IPS-20b (cell line): ENCODE data around the gene ARMC9.
"Not testable (repeated sequence)": the region's sequence is repeated elsewhere in the genome, so short reads cannot be mapped to it uniquely, and the experiment has no call there.

Experiments used
- H3K27ac ChIP-seq: one replicate; pipeline ENCODE4 v1.5.1; 2013; ENCODE audit warnings: low read length
- H3K27me3 ChIP-seq: 2 replicates; pipeline ENCODE4 v1.6.1; 2013; ENCODE audit warnings: mild to moderate bottlenecking, low read length, inconsistent platforms; ENCODE audit not compliant: insufficient read depth
- H3K36me3 ChIP-seq: 2 replicates; pipeline ENCODE4 v1.6.1; 2013; ENCODE audit warnings: low read depth, mild to moderate bottlenecking, inconsistent platforms, low read length, moderate library complexity; ENCODE audit not compliant: insufficient read depth
- H3K4me1 ChIP-seq: 2 replicates; pipeline ENCODE4 v1.6.1; 2013; ENCODE audit warnings: mild to moderate bottlenecking, control low read depth, inconsistent platforms, low read length, moderate library complexity; ENCODE audit not compliant: insufficient read depth
- H3K4me3 ChIP-seq: 2 replicates; pipeline ENCODE4 v1.5.1; 2013; ENCODE audit warnings: mild to moderate bottlenecking, low read length, inconsistent platforms
- H3K9ac ChIP-seq: 2 replicates; pipeline ENCODE4 v1.6.1; 2013; ENCODE audit warnings: low read depth, mild to moderate bottlenecking, inconsistent platforms, low read length, moderate library complexity
- H3K9me3 ChIP-seq: 2 replicates; pipeline ENCODE4 v1.6.1; 2013; ENCODE audit warnings: mild to moderate bottlenecking, low read depth, low read length, inconsistent platforms; ENCODE audit not compliant: insufficient read depth

The ARMC9 gene

GRCh38 chr2:231395188-231396057, 197.0 kb downstream of the ARMC9 start, which contains the start of gene B3GNT7:
B3GNT7 (plus strand) TSS chr2:231395710; CDS start chr2:231395804, 94 bp downstream.
- peak within 1 kb of the TSS; percentile 71 for H3K4me3 ChIP-seq
- peaks cover 18% of the 10 kb centered on the region for H3K36me3 ChIP-seq
- H3K4me1 ChIP-seq = peaks cover 21% of the 10 kb centered on the region; the same call in 1 of the 2 replicates
- H3K9me3 ChIP-seq = no peaks in the 10 kb centered on the region
- H3K27me3 ChIP-seq = peaks cover 13% of the 10 kb centered on the region
- H3K9ac ChIP-seq = peak within 1 kb of the TSS; percentile 63
- no peak within 1 kb of the TSS for H3K27ac ChIP-seq

DNA sequence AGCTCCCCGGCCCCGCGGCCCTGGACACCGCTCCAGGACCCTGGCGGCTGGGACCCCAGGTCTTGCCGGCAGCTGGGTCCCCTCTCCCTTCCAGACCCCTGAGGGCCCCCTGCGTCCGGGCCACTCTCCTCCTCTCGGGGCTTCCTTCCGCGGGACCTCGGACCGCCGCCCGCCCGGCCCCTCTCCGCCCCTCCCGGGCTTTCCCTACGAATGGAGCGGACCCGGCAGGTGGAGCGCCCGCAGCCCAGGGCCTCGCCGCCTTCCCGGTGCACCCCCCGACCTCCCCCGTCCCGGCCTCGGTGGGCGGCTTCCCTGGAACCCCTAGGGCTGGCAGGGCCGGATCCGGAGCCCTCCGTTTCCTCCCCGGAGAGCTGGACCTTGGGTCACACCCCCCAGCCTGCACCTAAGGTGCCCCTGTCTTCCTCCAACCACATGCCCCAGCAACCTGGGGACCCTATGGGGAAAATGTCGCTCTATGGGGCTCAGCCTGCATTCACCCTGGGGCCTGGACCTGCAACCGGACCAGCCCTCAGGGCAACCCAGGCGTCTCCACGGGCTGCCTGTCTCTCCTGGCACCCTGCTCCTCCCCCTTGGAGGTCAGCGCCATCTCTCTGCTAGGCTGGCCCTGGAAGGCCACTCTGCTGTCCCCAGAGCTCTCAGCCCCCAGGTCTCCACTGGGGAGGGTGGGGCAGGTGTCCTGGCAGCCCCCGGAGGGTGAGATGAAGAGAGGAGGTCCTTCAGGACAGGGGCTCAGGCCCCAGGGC, 197.8 kb downstream of the ARMC9 start:
- Histone ChIP-seq H3K27ac (no peak overlapping the region), H3K4me1 (peaks cover 21% of the 10 kb centered on the region; the same call in 1 of the 2 replicates), H3K9ac (peak overlapping the region; percentile 63), H3K9me3 (no peaks in the 10 kb centered on the region), H3K4me3 (peak overlapping the region; percentile 71), H3K36me3 (peaks cover 18% of the 10 kb centered on the region), H3K27me3 (peaks cover 13% of the 10 kb centered on the region)

DNA sequence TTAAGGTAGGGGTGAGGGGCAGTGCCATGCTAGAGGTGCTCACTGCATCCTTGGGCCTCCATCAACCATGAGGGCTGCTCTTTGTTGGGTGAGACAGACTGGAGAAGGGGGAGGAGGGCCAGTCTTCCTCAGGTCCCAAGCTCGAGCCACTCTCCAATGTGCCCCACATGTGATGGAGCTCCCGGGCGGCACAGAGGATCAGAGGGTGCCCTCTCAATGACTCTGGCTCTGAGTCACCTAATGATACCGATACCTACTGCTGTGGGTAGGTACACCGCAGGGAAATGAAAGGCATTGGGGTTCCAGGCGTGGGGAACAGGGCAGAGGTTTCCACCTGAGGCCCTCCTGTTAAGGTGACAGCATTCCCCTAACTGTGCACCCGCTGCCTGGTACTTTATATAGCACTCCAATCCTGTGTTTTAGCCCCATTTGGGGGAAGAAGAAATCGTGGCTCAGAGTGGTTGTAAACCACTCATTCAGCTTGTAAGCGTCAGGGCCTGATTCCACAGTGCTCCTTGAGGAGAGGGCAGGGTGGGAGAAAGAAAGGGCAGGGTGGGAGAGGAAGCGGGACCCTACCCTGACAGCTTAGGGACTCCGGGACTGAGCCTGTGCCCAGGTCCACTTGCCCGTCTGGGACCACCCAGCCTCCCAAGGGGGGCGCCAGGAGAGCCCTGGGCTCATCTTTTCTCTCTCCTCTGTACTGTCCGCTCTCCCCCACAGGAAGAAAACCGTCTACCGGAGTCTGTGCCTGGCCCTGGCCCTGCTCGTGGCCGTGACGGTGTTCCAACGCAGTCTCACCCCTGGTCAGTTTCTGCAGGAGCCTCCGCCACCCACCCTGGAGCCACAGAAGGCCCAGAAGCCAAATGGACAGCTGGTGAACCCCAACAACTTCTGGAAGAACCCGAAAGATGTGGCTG, 198.8 kb downstream of the ARMC9 start:
- Histone ChIP-seq H3K9me3 (no peaks in the 10 kb centered on the region), H3K9ac (peak overlapping the region; percentile 37; the same call in 1 of the 2 replicates), H3K27ac (no peak overlapping the region), H3K27me3 (peaks cover 13% of the 10 kb centered on the region), H3K4me3 (peak overlapping the region; percentile 71; the same call in 1 of the 2 replicates), H3K36me3 (peaks cover 18% of the 10 kb centered on the region), H3K4me1 (peaks cover 21% of the 10 kb centered on the region; the same call in 1 of the 2 replicates)

GRCh38 chr2:231397928-231398294, 199.5 kb downstream of the ARMC9 start:
- Histone ChIP-seq H3K4me3 (no peak overlapping the region), H3K36me3 (peaks cover 18% of the 10 kb centered on the region), H3K4me1 (peaks cover 18% of the 10 kb centered on the region; the same call in 1 of the 2 replicates), H3K9me3 (no peaks in the 10 kb centered on the region), H3K27ac (no peak overlapping the region), H3K9ac (no peak overlapping the region), H3K27me3 (peaks cover 13% of the 10 kb centered on the region)

GRCh38 chr2:231398585-231398984, 200.2 kb downstream of the ARMC9 start:
- Histone ChIP-seq H3K9ac (no peak overlapping the region), H3K27me3 (peaks cover 13% of the 10 kb centered on the region), H3K27ac (no peak overlapping the region), H3K36me3 (peaks cover 18% of the 10 kb centered on the region), H3K9me3 (no peaks in the 10 kb centered on the region), H3K4me1 (peaks cover 14% of the 10 kb centered on the region; the same call in 1 of the 2 replicates), H3K4me3 (no peak overlapping the region)

- Histone ChIP-seq H3K4me3 (no peak overlapping the region), H3K9ac (no peak overlapping the region), H3K27me3 (peaks cover 13% of the 10 kb centered on the region), H3K9me3 (no peaks in the 10 kb centered on the region), H3K36me3 (peaks cover 18% of the 10 kb centered on the region), H3K27ac (no peak overlapping the region), H3K4me1 (peaks cover 9% of the 10 kb centered on the region; the same call in 1 of the 2 replicates)
Observed at GRCh38 chr2:231399046-231399852, 200.8 kb downstream of the ARMC9 start.

- Histone ChIP-seq H3K9ac (no peak overlapping the region), H3K4me3 (no peak overlapping the region), H3K4me1 (peaks cover 7% of the 10 kb centered on the region; the same call in 1 of the 2 replicates), H3K27me3 (peaks cover 10% of the 10 kb centered on the region), H3K27ac (no peak overlapping the region), H3K9me3 (no peaks in the 10 kb centered on the region), H3K36me3 (peaks cover 18% of the 10 kb centered on the region)
Observed at GRCh38 chr2:231399853-231400680, 201.6 kb downstream of the ARMC9 start.

GRCh38 chr2:231400681-231401080, 202.2 kb downstream of the ARMC9 start:
- H3K4me3 ChIP-seq, H3K9me3 ChIP-seq, H3K4me1 ChIP-seq, H3K27me3 ChIP-seq, H3K9ac ChIP-seq, H3K27ac ChIP-seq: not testable (repeated sequence)
- H3K36me3 ChIP-seq = peaks cover 18% of the 10 kb centered on the region

GRCh38 chr2:231401101-231401500, 202.7 kb downstream of the ARMC9 start:
- not testable (repeated sequence) for H3K9me3 ChIP-seq, H3K4me1 ChIP-seq, H3K4me3 ChIP-seq, H3K27me3 ChIP-seq, H3K27ac ChIP-seq, H3K9ac ChIP-seq
- peaks cover 18% of the 10 kb centered on the region for H3K36me3 ChIP-seq
